HS-5 (cell line): ENCODE data around the gene ABLIM2.

ENCODE experiments used
- DNase-seq: peaks from one replicate; pipeline ENCODE4 v3.0.0-alpha.2; 2012; ENCODE audit warnings: low read depth

ABLIM2 gene

GRCh38 chr4:8103421-8104390 lies 54.9 kb downstream of the ABLIM2 start:
- no peak for DNase-seq

GRCh38 chr4:8102831-8103230 lies 55.8 kb downstream of the ABLIM2 start:
- DNase-seq = no peak

GRCh38 chr4:8102076-8102355 lies 56.6 kb downstream of the ABLIM2 start:
- DNase-seq = no peak

GRCh38 chr4:8101213-8102075 lies 57.2 kb downstream of the ABLIM2 start:
- DNase-seq = no peak

GRCh38 chr4:8099981-8100464 lies 58.6 kb downstream of the ABLIM2 start:
- DNase-seq = no peak

GRCh38 chr4:8098506-8098905 lies 60.1 kb downstream of the ABLIM2 start:
- no peak for DNase-seq

- DNase-seq = no peak
These were observed 60.8 kb downstream of the ABLIM2 start for GRCh38 chr4:8097721-8098345.

- DNase-seq = no peak
These were observed 61.5 kb downstream of the ABLIM2 start for GRCh38 chr4:8097141-8097541.

- DNase-seq = no peak
These were observed 61.9 kb downstream of the ABLIM2 start for GRCh38 chr4:8096690-8097061.

- no peak for DNase-seq
These were observed 62.5 kb downstream of the ABLIM2 start for GRCh38 chr4:8095956-8096689.

GRCh38 chr4:8093587-8094274 lies 64.9 kb downstream of the ABLIM2 start:
- no peak for DNase-seq

GRCh38 chr4:8092282-8092681 lies 66.3 kb downstream of the ABLIM2 start:
- DNase-seq = no peak

- DNase-seq = no peak
These were observed 67.8 kb downstream of the ABLIM2 start for GRCh38 chr4:8090744-8091301.

GRCh38 chr4:8090312-8090711 lies 68.3 kb downstream of the ABLIM2 start:
- peak; percentile 30 for DNase-seq

GRCh38 chr4:8089862-8090261 lies 68.8 kb downstream of the ABLIM2 start:
- no peak for DNase-seq

- DNase-seq = no peak
These were observed 69.6 kb downstream of the ABLIM2 start for GRCh38 chr4:8088966-8089491.

GRCh38 chr4:8087921-8088495 lies 70.6 kb downstream of the ABLIM2 start:
- DNase-seq = no peak

GRCh38 chr4:8086783-8087445 lies 71.7 kb downstream of the ABLIM2 start:
- DNase-seq = no peak

GRCh38 chr4:8085491-8086117 lies 73.0 kb downstream of the ABLIM2 start:
- no peak for DNase-seq
